ENCODE measurements around the gene NAV2.

The NAV2 gene

DNA sequence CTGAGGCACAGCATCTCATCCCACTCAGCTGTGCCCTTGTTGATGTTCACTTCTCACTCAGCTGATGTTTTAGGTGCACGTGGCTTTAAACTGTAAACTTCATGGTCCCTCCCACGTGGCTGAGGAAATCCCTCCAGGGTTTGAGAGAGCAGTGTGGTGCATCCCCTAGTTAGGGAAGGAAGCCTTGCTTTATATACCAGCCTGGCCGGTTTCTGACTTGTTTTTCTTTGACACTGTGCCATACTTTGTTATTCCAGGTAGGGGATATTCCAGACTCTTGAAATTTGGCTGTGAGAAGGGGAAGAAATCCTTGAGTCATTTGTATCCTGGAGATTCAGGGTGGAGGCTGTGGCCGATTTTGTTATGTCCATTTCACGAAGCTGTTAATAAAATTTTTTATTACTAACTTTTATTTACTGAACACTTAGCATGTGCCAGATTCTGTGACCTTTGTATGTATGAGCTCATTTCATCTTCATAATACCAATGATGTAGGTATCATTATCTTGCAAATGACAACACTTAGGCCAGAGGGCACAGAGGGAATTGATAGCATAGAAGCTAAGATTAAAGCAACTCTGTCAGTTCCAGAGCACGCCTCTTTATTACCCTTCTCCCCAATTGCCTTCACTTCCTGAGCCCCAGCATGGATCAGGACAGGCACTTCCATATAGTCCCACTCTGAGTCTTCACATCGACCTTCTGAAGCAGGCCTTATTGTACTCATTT lies 116.6 kb downstream of the NAV2 start:
- DNase-seq (ENCODE audit: low read depth, low spot score): no peak

DNA sequence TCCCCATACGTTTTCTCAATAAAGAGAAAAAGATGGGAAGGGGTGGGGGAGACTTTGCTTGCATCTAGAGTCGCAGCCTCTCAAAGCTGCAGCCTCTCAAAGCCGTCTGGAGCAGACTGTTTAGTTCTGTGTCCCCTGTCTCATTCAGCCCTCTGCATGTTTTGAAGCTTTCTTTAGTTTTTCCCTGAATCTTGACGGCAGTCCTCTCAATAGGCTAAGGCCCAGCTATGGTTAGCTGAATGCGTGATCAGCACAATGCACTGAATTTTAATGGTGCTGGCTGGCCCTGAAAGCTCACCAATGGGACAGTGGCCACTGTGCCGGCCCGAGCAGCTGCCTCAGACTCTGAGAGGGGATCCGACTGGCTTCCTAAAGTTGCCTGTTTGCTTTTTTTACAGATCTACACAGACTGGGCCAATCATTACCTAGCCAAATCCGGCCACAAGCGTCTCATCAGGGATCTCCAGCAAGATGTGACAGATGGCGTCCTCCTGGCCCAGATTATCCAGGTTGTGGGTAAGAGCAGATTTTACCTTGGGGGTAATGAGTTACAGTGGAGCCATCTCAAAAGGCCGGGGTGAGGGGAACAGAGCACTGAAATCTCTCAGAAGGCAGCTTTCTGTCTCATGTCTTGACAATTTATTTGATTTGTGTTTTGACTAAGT lies 119.6 kb downstream of the NAV2 start:
- DNase-seq (ENCODE audit: low read depth, low spot score): no peak

DNA sequence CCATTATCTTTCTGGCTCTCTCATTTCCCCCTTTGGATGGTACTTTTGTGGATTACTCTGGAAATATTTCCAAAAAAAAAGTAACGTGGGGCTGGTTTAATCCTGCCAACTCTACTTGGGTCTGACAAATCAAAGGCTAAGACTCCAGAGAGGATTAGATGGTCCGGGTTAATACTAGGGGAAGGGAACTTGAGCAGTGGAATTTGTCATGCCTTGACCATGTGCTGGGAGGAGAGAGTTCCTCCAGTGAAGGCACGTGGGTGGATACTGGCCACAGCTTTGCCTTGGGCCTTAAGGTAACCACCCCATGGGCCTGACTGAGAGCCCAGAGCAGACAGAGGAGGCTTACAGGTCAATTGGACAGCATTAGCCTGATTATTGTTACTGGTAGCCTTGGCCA lies 120.3 kb downstream of the NAV2 start:
- DNase-seq (ENCODE audit: low read depth, low spot score): no peak

DNA sequence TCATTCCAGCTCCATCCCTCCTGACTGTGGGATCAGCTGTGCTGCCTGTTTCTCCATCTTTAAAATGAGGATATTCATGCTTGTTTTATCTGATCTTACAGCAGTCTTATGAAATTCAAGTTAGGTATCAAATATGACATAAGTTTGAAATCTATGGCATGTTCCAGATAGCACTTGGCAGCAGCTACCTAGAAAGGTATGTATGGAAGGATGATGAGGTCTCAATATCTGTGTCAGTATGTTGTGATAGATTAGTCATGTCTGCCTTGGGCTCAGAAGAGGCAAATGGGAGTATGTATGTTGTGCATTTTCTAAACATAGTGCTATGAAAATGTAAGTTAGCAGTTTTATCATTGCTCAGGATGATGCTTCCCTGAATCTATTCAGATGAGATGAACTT lies 122.1 kb downstream of the NAV2 start:
- no peak for DNase-seq (ENCODE audit: low read depth, low spot score)

DNA sequence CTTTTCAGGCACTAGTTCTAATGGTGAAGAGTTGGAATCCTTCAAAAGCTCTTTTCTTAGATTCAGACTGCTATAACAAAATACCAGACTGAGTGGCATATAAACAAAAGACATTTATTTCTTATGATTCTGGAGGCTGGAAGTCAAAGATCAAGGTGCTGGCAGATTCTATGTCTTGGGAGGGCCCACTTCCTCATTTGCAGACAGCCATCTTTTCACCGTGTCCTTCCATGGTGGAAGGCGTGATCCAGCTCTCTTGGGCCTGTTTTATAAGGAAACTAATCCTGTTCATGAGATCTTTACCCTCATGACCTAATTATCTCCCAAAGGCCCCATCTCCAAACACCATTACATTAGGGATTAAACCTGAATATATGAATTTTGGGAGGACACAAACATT lies 124.0 kb downstream of the NAV2 start:
- no peak for DNase-seq (ENCODE audit: low read depth, low spot score)

DNA sequence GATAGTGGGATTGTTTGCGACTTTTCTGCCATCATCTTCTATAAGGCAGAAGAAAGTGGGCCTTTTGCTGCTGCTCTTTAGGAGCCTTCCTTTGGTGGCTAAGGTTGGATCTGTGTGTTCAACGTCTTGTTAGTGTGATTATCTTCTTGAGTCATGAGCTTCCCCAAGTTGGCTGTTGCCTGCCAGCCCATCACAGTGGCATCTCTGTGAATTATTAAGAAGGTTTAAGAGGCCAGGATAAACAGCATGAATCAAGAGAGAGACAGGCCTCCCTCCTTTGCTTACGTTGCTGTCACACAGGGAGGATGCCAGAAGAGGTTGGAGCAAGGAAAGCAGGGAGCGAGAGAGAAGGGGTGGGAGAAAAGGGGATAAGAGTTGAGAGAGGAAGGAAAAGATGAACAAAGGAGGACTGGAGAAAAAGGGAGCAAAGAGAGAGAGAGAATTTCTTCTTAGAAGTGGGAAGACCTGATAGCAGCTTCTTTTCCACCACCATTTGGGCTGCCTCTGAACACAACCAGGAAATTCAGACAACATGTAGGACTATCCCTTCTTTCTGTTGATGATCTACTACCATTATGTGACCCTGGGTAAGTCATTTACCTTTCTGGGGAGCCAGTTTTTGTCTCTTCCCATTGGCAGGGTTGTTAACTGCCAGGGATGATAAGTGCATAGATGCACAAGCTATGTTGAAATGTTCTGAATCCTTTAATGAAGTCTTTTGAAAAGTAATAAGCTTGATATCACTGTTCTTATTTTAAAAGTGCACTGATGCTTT lies 126.5 kb downstream of the NAV2 start:
- DNase-seq (ENCODE audit: low read depth, low spot score): no peak

DNA sequence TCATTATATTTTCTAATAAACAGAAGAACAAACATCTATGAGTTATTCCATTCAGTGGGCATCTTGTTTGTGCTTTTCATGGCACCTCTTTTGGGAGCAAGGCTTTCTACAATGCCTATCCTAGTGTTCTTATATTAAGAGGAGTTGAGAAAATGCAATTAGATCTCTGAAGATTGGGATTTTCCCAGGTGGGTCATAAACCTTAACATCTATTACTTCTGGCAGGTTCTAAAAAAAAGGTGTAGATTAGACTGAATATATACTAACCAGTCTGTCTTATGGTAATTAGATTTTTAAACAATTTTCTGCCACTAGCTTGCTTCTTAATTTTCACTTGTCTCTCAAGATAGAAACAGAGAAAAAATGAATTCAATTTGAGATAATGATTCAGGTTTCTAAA lies 128.3 kb downstream of the NAV2 start:
- no peak for DNase-seq (ENCODE audit: low read depth, low spot score)

DNA sequence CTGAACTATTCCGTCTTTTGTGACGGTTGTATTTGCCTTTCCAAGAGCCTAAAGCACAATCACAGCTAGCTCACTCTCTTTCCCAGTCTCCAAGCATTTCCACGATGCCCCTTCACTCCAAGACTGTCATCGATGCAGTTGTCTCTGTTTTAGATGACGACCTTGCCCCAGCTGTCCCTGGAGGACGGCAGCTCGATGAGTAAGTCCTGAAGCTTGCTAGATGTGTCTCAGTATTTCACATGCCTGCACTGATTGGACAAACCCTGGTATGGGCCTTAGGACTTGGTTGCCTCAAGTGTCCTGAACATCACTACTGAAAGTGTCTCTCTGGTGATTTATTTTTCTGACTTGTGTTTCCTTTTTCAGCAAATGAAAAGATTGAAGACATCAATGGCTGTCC lies 129.9 kb downstream of the NAV2 start:
- no peak for DNase-seq (ENCODE audit: low read depth, low spot score)

DNA sequence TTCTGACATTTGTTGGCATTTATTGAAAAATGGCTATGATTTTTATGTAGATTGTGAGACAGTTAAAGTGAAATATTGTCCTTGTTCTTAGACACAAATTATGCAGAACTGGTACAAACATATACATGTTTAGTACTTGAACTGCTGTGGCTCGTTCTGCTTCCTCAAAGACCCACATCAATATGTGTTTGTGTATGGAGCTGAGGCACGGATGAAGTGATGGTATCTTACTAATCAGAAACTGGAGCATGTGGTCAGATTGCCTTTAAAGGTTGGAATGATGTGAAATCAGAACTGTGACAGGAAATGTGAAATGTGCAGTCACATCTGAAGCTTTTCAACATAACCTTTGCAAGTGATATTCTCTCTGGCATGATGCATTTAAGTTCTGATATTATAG lies 130.4 kb downstream of the NAV2 start:
- no peak for DNase-seq (ENCODE audit: low read depth, low spot score)

DNA sequence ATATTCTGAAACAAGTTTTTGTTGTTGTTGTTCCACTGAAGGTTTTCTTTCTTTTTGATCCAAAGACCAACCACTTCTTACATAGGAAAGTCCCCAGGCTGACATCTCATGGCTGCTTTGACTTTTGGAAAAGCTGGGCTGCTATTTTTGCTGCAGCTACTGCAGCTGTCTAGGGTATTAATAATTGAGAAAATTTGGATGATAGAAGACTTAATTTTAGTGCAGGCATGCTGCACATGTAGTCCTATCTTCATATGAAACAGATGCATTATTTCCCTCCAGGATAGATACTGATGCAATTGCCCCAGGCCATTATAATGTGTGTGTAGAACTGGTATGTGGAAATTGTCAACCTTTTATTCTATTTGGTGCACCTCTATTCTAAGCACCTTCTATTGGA lies 131.4 kb downstream of the NAV2 start:
- no peak for DNase-seq (ENCODE audit: low read depth, low spot score)

DNA sequence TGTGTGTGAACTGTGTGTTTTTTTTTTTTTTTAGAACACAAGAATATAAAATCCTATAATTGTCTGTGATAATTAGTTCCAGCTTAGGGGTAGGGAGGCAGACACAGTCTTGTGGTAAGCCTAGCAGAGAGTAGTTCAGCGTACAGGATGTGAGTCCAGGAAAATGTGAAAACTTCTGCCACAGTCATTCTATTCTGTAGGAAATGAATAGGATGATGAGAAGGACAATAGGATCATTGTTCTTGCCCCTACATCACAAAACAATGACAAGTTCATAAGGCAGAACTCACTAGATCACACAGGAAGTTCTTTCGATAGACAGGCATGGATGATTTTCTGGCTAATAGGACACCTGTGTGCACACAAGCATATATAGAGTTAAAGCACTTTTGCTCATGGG lies 132.2 kb downstream of the NAV2 start:
- no peak for DNase-seq (ENCODE audit: low read depth, low spot score)

DNA sequence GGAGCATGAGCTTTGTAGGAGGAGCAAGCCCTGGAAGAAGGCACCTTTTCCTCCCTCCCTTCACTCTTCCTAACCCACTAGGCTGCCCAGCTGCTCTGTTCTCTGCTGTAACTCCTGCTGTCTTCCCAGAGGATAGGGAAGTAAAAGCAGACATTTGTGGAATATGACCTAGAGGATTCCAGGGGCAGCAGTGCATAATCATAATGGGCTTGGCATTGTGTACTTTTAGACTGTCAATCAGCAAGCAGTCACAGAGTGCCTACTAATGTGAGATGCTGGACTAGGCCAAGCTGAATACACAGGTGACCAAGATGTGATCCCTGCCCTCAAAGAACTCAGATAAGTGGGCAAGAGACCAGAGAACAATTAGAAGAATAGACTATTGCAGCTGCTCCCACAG lies 133.0 kb downstream of the NAV2 start:
- no peak for DNase-seq (ENCODE audit: low read depth, low spot score)

DNA sequence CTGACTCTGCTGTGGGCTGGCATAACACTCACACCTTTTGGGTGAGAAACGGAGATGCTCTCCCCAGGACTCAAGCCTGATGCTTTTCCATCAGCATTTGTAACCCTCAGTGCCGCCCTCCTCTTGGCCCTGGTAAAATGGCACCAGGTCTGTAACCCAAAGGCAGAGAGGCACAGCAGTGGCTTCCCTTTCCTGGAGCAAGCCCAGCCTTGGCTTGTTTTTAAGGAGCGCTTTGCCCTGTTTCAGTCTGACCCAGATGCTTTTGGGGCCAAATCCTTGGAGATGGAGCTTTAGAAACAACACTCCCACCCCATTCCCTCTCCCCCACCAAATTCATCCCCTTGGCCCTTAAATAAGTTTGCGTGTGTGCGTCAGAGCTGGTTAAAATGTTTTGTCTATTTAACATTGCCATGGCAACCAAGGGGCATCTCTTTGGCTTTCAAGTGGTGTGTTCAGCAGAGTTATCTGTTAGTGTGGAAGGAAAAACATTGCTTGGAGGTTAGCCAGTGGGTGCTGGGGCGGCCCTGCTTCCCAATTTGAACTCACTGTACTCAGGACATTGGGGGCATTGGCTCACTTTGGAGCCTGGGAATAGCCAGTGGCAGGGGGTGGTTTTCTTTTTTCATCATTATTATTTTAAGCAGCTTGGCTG lies 134.1 kb downstream of the NAV2 start:
- peak; percentile 61 for DNase-seq (ENCODE audit: low read depth, low spot score)

DNA sequence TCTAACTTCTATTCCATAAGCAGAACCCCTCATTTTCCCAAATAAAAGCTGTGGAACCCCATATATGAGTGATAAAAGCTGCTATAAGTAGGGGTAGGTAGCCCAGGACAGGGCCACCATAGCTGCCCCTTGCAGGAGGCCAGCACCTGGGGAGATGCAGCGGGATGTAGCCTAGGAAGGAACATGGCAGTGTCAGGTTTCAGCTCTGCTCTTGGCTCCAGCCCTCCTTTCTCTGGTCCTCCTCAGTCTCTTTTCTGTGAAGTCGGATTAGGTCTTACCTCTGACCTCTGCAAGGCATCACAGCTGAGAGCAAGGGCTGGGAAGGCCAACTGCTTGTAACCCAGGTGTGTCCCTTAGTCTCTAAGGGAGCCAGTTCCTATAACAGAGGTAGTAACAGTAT lies 135.6 kb downstream of the NAV2 start:
- no peak for DNase-seq (ENCODE audit: low read depth, low spot score)

DNA sequence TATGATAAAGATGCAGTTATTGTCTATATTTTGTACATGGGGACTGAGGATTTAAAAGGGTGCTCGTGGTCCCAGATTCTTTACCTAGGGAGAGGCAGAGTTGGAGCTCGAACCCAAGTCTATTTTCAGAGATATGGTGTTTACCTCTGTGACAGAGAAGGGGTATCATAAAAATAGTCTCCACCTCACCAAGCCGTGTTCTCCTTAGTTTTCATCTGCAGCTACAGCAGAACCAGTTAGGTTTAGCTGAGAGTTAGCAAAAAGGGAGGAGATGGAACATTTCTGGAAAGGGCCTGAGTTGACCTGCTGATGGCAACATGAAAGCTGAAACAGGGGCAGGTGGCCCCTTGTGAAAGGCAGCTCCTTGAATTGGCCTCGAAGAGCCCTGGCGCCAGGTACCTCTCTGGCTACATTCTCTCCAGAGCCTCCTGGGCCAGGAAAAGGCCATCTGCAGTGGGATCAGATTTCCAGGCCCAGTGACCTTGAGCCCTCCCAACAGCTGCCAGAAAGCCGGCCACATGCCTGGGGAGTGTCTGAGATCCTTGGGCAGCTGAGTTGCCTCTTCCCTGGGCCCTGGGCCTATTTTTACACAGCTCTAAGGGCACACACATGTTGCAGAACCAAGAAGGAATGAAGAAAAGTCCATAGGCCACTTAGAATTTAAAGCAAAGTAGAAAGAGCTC lies 136.6 kb downstream of the NAV2 start:
- no peak for DNase-seq (ENCODE audit: low read depth, low spot score)

DNA sequence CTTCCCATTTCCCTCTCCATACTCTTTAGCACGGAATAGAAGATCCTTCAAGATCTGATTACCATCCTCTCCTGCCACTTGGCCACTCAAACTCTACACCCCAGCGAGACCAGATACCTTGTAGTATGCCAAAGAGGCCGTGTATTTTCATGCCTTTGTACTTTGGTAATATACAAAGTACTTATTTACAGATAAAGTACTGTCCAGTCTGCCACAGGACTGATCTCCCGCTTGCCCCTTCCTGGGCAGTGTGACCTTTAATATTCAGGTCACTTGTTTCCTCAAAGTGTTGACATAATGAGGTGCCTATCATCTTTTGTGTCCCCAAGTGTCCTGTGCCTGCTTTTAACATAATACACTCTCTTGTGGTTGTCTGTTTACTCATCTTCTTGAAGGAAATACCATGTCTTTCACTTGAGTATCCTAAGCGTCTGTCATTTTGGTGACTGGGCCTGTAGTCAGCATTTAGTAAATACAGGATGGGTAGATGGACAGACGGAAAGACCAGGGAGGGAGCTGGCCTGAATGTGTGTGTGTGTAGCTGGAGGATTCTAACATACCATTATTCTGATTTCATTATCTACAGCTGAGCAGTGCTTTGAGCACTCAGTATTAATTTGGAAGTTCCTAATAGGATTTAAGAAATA lies 137.4 kb downstream of the NAV2 start:
- DNase-seq (ENCODE audit: low read depth, low spot score): no peak

DNA sequence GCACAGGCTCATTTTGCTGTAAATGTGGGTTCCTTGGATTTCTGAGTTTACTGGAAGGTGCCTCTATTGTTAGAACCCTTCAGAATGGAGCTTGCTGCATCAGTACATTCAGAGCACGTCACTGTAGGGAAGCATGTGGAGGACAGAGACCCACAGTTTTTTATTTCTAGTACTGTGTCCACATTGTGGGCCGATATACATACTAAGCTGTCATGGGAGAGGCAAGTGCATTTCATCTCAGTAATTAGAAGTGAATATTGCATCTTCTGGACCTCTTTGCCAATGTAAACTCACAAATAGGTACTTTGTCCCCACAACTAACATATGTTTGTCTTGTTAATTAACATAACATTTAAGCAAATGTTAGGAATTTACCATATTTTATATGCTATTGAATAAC lies 139.7 kb downstream of the NAV2 start:
- DNase-seq (ENCODE audit: low read depth, low spot score): no peak

DNA sequence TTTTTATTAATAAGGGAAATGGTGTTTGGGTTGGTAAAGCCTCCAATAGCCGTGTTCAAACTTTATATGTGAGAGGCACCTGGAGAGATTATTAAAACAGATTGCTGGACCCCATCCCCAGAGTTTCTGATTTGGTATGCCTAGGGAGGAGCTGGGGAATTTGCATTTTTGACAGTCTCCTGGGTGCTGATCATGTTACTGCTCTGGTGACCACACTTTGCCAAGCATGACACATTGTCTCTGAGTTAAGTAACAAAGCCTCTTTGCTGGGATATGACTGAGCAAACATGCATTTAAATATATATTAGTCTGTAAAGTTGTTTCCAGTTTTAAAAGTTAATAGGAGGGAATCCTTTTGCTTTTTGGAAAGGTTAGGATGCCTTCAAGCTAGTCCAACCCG lies 140.4 kb downstream of the NAV2 start:
- peak; percentile 39 for DNase-seq (ENCODE audit: low read depth, low spot score)

DNA sequence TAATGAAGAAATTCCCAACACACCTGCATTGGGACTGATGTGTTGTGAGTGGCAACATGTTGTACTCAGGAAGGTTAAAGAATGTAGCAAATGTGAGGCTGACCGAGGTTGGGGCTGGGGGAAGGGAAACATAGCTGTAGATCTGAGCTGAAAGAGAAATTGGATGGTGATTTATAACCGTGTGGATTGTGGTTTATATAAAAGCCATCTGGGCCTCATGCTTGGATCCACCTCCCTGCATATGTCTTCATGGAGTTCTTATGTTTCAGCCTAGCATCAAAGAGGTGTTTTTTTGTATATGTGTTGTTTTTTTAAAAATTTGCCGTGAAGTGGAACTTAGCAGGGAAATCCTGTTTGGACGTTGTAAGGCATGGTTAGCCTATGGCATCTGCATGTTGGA lies 141.3 kb downstream of the NAV2 start:
- peak; percentile 29 for DNase-seq (ENCODE audit: low read depth, low spot score)

DNA sequence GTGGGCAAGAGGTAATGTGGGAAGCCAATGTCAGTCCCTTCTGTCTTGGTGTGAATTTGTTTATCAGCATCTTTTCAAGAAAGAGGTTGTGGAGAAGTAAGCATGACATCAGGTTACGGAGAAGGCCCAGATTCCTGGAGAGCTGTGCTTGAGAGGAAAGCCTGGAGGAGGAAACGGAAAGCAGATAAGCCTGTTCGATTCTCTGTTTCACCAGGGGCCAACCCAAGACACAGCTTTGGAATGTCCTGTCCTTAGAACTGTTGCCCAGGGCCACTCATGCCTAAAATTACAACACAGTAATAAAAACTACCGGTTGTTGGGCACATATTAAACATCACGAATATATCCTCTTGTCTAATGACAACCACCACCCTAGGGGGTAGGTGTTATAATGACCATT lies 148.5 kb downstream of the NAV2 start:
- DNase-seq (ENCODE audit: low read depth, low spot score): no peak

DNA sequence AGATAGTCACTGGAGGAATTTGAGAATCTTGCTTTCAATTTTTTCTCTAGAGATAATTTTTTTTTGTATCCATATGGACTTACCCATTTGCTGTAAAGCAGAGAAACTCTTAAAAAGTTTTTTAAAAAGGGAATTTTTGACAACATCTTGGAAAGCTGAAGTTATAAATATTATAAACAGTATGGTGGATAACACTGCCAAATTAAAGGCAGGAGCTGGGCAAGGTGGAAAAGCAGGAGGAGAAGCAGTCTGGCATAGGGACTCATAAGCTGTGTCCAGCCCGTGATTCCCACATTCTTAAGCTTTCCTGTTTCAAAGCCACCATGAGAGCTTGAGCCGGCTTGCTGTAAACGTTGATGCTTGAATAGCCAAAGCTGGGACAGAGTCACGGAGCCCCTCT lies 149.5 kb downstream of the NAV2 start:
- DNase-seq (ENCODE audit: low read depth, low spot score): no peak
